ENCODE measurements around the gene RAPH1. TPM values are rescaled to one million over a fixed set of nuclear protein-coding genes. Genes with fewer than 3 reads are reported as not detected.

RAPH1 gene
- total and polyA plus RNA-seq, 2 experiments from 2014 or later, result 38.8 to 83.9 TPM

DNA sequence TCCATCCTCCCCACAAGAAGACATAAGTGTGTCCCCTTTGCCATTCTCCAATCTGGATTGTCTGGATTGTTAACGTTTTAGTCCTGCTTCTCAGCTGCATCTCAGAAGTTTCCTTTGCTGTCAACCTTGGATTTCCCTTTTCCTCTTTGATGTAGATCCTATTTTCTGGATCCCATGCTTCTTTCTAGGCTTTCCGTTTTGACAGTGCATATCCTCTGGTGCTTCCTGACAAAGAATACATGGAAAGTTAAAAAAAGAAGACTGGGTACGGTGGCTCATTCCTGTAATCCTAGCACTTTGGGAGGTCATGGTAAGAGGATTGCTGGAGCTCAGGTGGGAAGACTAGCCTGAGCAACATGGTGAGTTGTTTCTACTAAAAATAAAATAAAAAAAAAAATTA lies 180.1 kb downstream of the RAPH1 start:
- WGBS, 2 experiments (ENCODE audit: low coverage in 1 of 2, low lambda C conversion rate in 2 of 2, missing lambda C conversion rate in 2 of 2), result 94 to 99% methylated on average over 3 of the region's 3 CpGs
- Histone ChIP-seq H4K20me1 (ENCODE audit: insufficient read depth) (no peaks in the 10 kb centered on the region), H2AFZ (no peak overlapping the region), H3K27ac (no peak overlapping the region), H3K9me2 (ENCODE audit: insufficient read depth) (no peaks in the 10 kb centered on the region), H3K4me1 (ENCODE audit: insufficient read depth) (no peaks in the 10 kb centered on the region), H3F3A (ENCODE audit: insufficient read depth) (no peaks in the 10 kb centered on the region), H3K4me2 (ENCODE audit: unreplicated experiment) (no peak overlapping the region), H3K79me2 (ENCODE audit: insufficient read depth) (peaks cover 100% of the 10 kb centered on the region), H3K36me3 (ENCODE audit: low read depth) (0 out of 2 replicates have a peak, but pooled peaks cover 3% of the 10 kb centered on the region), H3K9me3 (ENCODE audit: low read depth) (no peaks in the 10 kb centered on the region), H3K9ac (no peak overlapping the region), H3K4me3 (no peak overlapping the region), H3K27me3 (replicated peaks; ENCODE audit: insufficient read depth) (no peaks in the 10 kb centered on the region)
- no peak for DNase-seq
- TF ChIP-seq EZH2 (IDR thresholded peaks at IDR 0.05; ENCODE audit: insufficient read depth, poor library complexity, severe bottlenecking) (no peak), EZH2phosphoT487 (IDR thresholded peaks at IDR 0.05; ENCODE audit: insufficient read depth, low read depth) (no peak)
- in situ Hi-C loops (cut with MboI), result no loop called here

DNA sequence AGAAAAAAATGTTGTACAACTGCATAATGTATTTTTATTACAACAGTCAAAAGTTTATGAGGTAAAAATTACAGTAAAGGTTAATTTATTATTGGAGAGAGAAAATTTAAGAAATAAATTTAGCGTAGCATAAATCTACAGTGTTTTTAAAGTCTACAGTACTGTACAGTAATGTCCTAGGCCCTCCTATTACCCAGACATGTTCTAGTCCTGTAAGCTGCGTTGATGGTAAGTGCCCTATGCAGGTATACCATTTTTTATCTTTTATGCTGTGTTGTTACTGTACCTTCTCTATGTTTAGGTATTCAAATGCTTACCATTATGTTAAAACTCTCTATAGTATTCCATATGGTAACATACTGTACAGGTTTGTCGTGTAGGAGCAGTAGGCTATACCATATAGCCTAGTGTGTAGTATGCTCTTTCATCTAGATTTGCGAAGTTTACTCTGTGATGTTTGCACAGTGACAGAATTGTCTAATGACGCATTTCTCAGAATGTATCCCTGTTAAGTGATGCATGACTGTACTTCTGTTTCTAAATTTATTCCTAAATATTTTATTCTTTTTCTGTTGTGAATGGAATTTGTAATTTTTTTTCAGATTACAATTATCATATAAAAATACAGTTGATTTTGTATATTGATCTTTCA lies 182.4 kb downstream of the RAPH1 start:
- TF ChIP-seq EZH2phosphoT487 (IDR thresholded peaks at IDR 0.05; ENCODE audit: insufficient read depth, low read depth) (no peak), EZH2 (IDR thresholded peaks at IDR 0.05; ENCODE audit: insufficient read depth, poor library complexity, severe bottlenecking) (no peak)
- H3K9ac ChIP-seq, result no peak overlapping the region
- no peaks in the 10 kb centered on the region for H3K9me2 ChIP-seq (ENCODE audit: insufficient read depth)
- no peak overlapping the region for H3K4me2 ChIP-seq (ENCODE audit: unreplicated experiment)
- H2AFZ ChIP-seq, result no peak overlapping the region
- no peak for DNase-seq
- no peak overlapping the region for H3K4me3 ChIP-seq
- H3K27me3 ChIP-seq (replicated peaks; ENCODE audit: insufficient read depth), result no peaks in the 10 kb centered on the region
- H3K9me3 ChIP-seq (ENCODE audit: low read depth), result no peaks in the 10 kb centered on the region
- in situ Hi-C loops (cut with MboI), result no loop called here
- H3K79me2 ChIP-seq (ENCODE audit: insufficient read depth), result peaks cover 100% of the 10 kb centered on the region
- no peak overlapping the region for H3K27ac ChIP-seq
- H3K4me1 ChIP-seq (ENCODE audit: insufficient read depth), result no peaks in the 10 kb centered on the region
- H4K20me1 ChIP-seq (ENCODE audit: insufficient read depth), result no peaks in the 10 kb centered on the region; the same call in 1 of the 2 replicates
- 0 out of 2 replicates have a peak, but pooled peaks cover 3% of the 10 kb centered on the region for H3K36me3 ChIP-seq (ENCODE audit: low read depth)
- H3F3A ChIP-seq (ENCODE audit: insufficient read depth), result no peaks in the 10 kb centered on the region
- WGBS, 2 experiments (ENCODE audit: low coverage in 1 of 2, low lambda C conversion rate in 2 of 2, missing lambda C conversion rate in 2 of 2), result 96 to 99% methylated on average over 5 of the region's 5 CpGs

DNA sequence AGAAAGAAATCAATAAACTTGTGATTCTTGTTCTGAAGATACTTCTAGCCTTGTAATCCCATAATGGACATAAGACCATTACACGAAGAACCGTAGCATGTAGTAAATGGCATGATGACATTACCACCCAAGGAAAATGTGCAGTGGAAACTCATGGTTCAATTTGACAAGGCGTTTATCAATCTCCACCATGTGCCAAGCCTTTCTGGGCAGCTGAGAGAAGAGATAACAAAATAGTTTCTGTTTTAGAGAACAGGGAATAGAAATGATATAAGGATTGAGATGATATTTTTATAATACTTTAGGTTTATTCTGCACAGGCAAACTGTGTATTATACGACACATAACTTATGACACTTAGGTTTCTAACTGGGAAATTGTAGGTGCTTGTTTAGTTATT lies 187.7 kb downstream of the RAPH1 start:
- H4K20me1 ChIP-seq (ENCODE audit: insufficient read depth), result peaks cover 6% of the 10 kb centered on the region; the same call in 1 of the 2 replicates
- H3K79me2 ChIP-seq (ENCODE audit: insufficient read depth), result peaks cover 100% of the 10 kb centered on the region
- no peak overlapping the region for H3K9ac ChIP-seq
- no peaks in the 10 kb centered on the region for H3K9me2 ChIP-seq (ENCODE audit: insufficient read depth)
- no peaks in the 10 kb centered on the region for H3K4me1 ChIP-seq (ENCODE audit: insufficient read depth)
- H3K4me3 ChIP-seq, result no peak overlapping the region
- WGBS, 2 experiments (ENCODE audit: low coverage in 1 of 2, low lambda C conversion rate in 2 of 2, missing lambda C conversion rate in 2 of 2), result 96 to 98% methylated on average over 4 of the region's 4 CpGs
- no peaks in the 10 kb centered on the region for H3K27me3 ChIP-seq (replicated peaks; ENCODE audit: insufficient read depth)
- TF ChIP-seq EZH2phosphoT487 (IDR thresholded peaks at IDR 0.05; ENCODE audit: insufficient read depth, low read depth), result no peak
- TF ChIP-seq EZH2 (IDR thresholded peaks at IDR 0.05; ENCODE audit: insufficient read depth, poor library complexity, severe bottlenecking), result no peak
- in situ Hi-C loops (cut with MboI), result no loop called here
- no peak for DNase-seq
- 0 out of 2 replicates have a peak, but pooled peaks cover 7% of the 10 kb centered on the region for H3K36me3 ChIP-seq (ENCODE audit: low read depth)
- H2AFZ ChIP-seq, result no peak overlapping the region
- H3K27ac ChIP-seq, result no peak overlapping the region
- no peaks in the 10 kb centered on the region for H3K9me3 ChIP-seq (ENCODE audit: low read depth)
- H3F3A ChIP-seq (ENCODE audit: insufficient read depth), result 0 out of 2 replicates have a peak, but pooled peaks cover 5% of the 10 kb centered on the region
- no peak overlapping the region for H3K4me2 ChIP-seq (ENCODE audit: unreplicated experiment)

DNA sequence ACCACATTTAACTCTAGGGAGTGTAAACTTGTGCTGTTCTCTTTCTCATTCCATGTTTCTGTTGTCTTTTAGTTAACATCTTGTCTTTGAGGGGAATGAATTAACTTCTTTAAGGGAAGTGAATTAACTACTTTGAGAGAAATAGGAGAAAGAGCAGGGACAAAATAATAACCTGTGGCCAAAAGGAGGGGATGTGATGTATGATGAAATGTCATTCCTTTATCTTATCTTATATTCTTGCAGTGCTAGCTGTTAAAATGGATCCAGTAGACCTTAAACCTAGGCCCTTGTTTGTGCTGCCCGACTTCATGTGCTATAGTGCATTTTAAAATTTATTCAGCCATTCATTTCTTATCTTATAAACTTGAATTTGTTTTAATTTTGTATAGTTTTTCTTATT lies 188.5 kb downstream of the RAPH1 start:
- Histone ChIP-seq H3K4me2 (ENCODE audit: unreplicated experiment) (no peak overlapping the region), H3K79me2 (ENCODE audit: insufficient read depth) (peaks cover 100% of the 10 kb centered on the region), H3K9me2 (ENCODE audit: insufficient read depth) (no peaks in the 10 kb centered on the region), H4K20me1 (ENCODE audit: insufficient read depth) (peaks cover 6% of the 10 kb centered on the region; the same call in 1 of the 2 replicates), H2AFZ (no peak overlapping the region), H3K27ac (no peak overlapping the region), H3K4me1 (ENCODE audit: insufficient read depth) (peaks cover 7% of the 10 kb centered on the region), H3K9ac (no peak overlapping the region), H3K9me3 (ENCODE audit: low read depth) (no peaks in the 10 kb centered on the region), H3K36me3 (ENCODE audit: low read depth) (0 out of 2 replicates have a peak, but pooled peaks cover 7% of the 10 kb centered on the region), H3K27me3 (replicated peaks; ENCODE audit: insufficient read depth) (no peaks in the 10 kb centered on the region), H3K4me3 (no peak overlapping the region), H3F3A (ENCODE audit: insufficient read depth) (peaks cover 12% of the 10 kb centered on the region)
- TF ChIP-seq EZH2phosphoT487 (IDR thresholded peaks at IDR 0.05; ENCODE audit: insufficient read depth, low read depth) (no peak), EZH2 (IDR thresholded peaks at IDR 0.05; ENCODE audit: insufficient read depth, poor library complexity, severe bottlenecking) (no peak)
- 96 to 100% methylated on average over 1 of the region's 1 CpG for WGBS, 2 experiments (ENCODE audit: low coverage in 1 of 2, low lambda C conversion rate in 2 of 2, missing lambda C conversion rate in 2 of 2)
- no peak for DNase-seq
- in situ Hi-C loops (cut with MboI), result no loop called here

All from GM23248 (cell line).